Measurements from ENCODE around the gene MS4A18.

The MS4A18 gene

DNA sequence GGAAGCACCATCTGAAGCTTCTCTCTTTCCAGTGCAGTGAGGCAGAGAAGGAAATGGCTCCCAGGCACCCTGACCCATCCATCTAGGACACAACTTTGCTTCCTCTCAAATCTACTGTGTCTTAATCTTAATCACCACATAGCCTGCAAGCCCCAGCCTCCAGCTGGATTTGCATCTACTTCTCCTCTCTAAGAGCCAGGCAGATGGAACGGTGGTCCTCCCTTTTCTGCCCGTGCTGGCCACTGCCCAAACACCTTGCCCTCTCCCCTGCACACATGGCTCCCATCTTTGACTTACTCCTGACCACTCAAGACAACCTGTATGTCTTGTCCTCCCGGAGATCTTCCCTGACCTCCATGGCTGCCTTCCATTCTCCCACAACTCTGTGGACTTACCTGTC is 68.0 kb downstream of the MS4A18 start:
- DNase-seq (ENCODE audit: low read depth), result no peak
- TF ChIP-seq, protein P1, sequence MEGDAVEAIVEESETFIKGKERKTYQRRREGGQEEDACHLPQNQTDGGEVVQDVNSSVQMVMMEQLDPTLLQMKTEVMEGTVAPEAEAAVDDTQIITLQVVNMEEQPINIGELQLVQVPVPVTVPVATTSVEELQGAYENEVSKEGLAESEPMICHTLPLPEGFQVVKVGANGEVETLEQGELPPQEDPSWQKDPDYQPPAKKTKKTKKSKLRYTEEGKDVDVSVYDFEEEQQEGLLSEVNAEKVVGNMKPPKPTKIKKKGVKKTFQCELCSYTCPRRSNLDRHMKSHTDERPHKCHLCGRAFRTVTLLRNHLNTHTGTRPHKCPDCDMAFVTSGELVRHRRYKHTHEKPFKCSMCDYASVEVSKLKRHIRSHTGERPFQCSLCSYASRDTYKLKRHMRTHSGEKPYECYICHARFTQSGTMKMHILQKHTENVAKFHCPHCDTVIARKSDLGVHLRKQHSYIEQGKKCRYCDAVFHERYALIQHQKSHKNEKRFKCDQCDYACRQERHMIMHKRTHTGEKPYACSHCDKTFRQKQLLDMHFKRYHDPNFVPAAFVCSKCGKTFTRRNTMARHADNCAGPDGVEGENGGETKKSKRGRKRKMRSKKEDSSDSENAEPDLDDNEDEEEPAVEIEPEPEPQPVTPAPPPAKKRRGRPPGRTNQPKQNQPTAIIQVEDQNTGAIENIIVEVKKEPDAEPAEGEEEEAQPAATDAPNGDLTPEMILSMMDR (IDR thresholded peaks at IDR 0.05; ENCODE audit: control insufficient read depth, extremely low read depth, insufficient read depth), result no peak
- H3K4me3 ChIP-seq (ENCODE audit: low read depth, low read length), result no peak overlapping the region
